SK-N-MC (cell line): ENCODE results near the gene C4B.
A peak's percentile ranks its signal among the peaks of the same experiment; 100 is the strongest.
"Not testable (repeated sequence)": the region's sequence is repeated elsewhere in the genome, so short reads cannot be mapped to it uniquely, and the experiment has no call there.

ENCODE experiments used
- DNase-seq: peaks from one replicate; pipeline ENCODE4 v3.0.0-alpha.2; 2011; ENCODE audit warnings: low read depth, low spot score
- H3K27ac ChIP-seq: fragments of 200-600 bp; sonication (generic); 2 replicates; pipeline ENCODE4 v1.5.1; 2016; ENCODE audit warnings: mixed run types
- H3K36me3 ChIP-seq: fragments of 200-600 bp; sonication (generic); 2 replicates; pipeline ENCODE4 v1.6.1; 2017; ENCODE audit warnings: antibody characterized with exemption, low read length, mixed read lengths; ENCODE audit not compliant: insufficient read depth
- H3K4me3 ChIP-seq: fragments of 200-600 bp; sonication (generic); 2 replicates; pipeline ENCODE4 v1.5.1; 2016
- H3K9ac ChIP-seq: fragments of 200-600 bp; sonication (generic); 2 replicates; pipeline ENCODE4 v1.8.0; 2017; ENCODE audit warnings: mixed run types, mixed read lengths; ENCODE audit not compliant: insufficient read length
- H3K9me3 ChIP-seq: fragments of 200-600 bp; sonication (generic); 2 replicates; pipeline ENCODE4 v1.6.1; 2017; ENCODE audit warnings: low read depth, mild to moderate bottlenecking, antibody characterized with exemption, low read length, moderate library complexity, mixed read lengths
- EZH2 ChIP-seq: fragments of 200-600 bp; sonication (generic); IDR thresholded peaks from one replicate; pipeline ENCODE4 v1.6.1; 2017; ENCODE audit warnings: antibody characterized with exemption
- FOXP2 ChIP-seq: optimal IDR thresholded peaks from 2 replicates; pipeline ENCODE3; 2011; ENCODE audit warnings: mild to moderate bottlenecking, moderate library complexity; ENCODE audit not compliant: insufficient read depth; ENCODE audit errors: extremely low read length, control extremely low read depth
- POLR2AphosphoS5 ChIP-seq: IDR thresholded peaks from 2 replicates; pipeline ENCODE4 v1.6.1; 2012; ENCODE audit warnings: mild to moderate bottlenecking, low read depth, low read length, borderline replicate concordance

Gene C4B

DNA sequence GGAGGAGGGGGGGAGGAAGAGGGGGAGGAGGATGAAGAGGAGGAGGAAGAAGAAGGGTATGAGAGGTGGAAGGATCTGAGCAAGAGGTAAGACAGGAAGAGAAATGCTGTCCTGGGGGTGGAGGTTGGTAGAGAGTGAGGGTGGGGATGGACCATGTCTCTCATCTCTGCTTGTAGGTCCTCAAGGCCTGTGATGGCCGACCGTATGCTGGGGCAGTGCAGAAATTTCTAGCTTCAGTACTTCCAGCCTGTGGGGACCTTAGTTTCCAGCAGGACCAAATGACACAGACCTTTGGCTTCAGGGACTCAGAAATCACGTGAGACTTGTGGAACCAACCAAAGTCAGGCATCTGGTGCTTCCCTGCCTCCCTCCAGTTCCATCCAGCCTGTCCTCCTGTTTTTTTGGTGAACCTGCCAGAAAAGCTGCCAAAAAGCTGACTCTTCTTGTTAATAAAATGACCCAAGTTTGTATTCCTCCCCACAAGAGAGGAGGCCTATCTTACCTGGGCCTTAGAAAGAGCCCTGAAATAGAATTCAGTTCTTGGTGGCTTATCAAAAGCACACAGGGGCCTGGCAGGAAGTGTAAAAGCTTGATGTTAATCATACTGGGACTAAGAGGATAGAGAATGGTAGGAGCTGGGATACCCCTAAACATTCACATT is 35.2 kb upstream of the C4B start:
- TF ChIP-seq EZH2 = no peak
- TF ChIP-seq POLR2AphosphoS5 = no peak
- no peak for TF ChIP-seq FOXP2
- no peak overlapping the region for H3K4me3 ChIP-seq
- H3K9me3 ChIP-seq = no peaks in the 10 kb centered on the region
- H3K27ac ChIP-seq = 0 out of 2 replicates have a peak overlapping the region, but pooled peaks have one; percentile 31
- no peak for DNase-seq
- no peak overlapping the region for H3K9ac ChIP-seq
- H3K36me3 ChIP-seq = no peaks in the 10 kb centered on the region

DNA sequence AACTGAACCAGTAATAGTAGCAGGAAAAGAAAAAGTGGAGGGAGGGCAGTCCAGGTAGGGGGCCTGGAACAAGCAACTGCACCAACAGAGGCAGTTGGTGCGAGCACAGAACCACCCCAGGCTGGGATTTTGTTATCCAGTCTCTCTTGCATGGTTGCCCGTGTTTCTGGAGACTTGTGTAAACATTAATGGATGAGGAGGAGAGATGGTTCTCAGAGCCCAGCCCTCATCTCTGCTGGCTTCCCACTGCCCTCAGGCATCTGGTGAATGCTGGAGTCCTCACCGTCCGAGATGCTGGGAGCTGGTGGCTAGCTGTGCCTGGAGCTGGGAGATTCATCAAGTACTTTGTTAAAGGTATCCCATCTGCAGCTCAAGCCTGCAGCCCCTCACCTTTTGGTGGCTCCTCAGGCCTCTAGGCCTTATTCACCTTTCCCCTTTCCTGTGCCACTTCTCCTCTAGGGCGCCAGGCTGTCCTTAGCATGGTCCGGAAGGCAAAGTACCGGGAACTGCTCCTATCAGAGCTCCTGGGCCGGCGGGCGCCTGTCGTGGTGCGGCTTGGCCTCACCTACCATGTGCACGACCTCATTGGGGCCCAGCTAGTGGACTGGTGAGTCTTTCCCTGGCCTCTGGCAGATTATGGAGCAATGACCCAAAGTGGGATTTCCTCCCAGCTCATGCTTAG is 34.3 kb upstream of the C4B start:
- H3K9ac ChIP-seq, H3K9me3 ChIP-seq, H3K27ac ChIP-seq, H3K36me3 ChIP-seq, H3K4me3 ChIP-seq, DNase-seq: not testable (repeated sequence)

DNA sequence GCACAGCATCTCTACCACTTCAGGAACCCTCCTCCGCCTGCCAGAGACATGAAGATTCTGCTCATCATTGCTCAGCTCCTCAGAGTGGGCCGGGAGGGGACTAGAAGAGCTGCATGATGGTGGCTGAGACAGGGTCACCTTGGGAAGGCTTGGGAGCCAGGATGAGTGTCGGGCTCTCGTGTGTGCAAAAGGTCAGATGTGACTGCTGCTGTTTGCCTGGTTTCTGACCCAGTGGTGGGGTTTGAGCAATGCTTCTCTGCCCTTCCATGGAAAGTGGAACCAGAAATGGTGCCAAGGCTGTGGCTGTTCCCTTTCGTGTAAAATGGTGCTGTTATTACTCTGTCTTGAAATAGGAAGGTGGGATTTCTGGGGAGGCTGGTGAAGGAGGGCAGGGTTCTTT is 33.6 kb upstream of the C4B start:
- not testable (repeated sequence) for H3K36me3 ChIP-seq, H3K9me3 ChIP-seq, H3K9ac ChIP-seq, DNase-seq, H3K4me3 ChIP-seq, H3K27ac ChIP-seq

DNA sequence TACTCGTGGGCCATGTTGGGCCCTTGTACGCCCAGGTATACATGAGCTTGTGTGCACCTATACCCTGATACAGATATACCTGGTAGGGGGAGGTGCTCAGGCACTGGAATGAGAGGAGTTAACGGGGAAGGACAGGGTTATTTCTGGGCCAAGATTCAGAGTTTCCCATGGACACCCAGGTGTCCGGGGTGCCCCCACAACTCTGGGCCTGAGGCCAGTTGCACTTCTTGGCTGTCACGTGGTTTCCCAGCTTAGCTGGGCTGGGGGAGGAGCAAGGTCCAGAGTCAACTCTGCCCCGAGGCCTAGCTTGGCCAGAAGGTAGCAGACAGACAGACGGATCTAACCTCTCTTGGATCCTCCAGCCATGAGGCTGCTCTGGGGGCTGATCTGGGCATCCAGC is 32.9 kb upstream of the C4B start, which contains the start of gene C4A:
Gene C4A, plus strand, starts transcription at position 314 of the 400 bp plus-strand sequence. Its CDS starts 51 bp downstream, at position 365.
- H3K4me3 ChIP-seq, H3K36me3 ChIP-seq, H3K9me3 ChIP-seq, H3K9ac ChIP-seq, H3K27ac ChIP-seq, DNase-seq: not testable (repeated sequence)

- not testable (repeated sequence) for H3K9ac ChIP-seq, DNase-seq, H3K36me3 ChIP-seq, H3K4me3 ChIP-seq, H3K27ac ChIP-seq, H3K9me3 ChIP-seq
Observed at GRCh38 chr6:31989363-31989762, 25.2 kb upstream of the C4B start.

DNA sequence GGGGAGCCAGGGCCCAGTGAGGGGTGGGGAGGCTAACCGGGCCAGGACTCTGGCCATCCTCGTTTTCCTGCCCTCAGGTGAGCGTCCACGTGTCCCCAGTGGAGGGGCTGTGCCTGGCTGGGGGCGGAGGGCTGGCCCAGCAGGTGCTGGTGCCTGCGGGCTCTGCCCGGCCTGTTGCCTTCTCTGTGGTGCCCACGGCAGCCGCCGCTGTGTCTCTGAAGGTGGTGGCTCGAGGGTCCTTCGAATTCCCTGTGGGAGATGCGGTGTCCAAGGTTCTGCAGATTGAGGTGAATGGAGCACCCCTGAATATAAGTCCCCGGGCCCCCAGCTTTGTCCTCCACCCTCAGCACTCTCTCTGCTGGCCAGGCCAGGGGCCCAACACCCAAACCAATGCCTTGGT is 20.2 kb upstream of the C4B start:
- H3K36me3 ChIP-seq, H3K27ac ChIP-seq, DNase-seq, H3K9ac ChIP-seq, H3K9me3 ChIP-seq, H3K4me3 ChIP-seq: not testable (repeated sequence)

- not testable (repeated sequence) for H3K4me3 ChIP-seq, H3K9ac ChIP-seq, DNase-seq, H3K9me3 ChIP-seq, H3K36me3 ChIP-seq, H3K27ac ChIP-seq
Observed at GRCh38 chr6:31996385-31996784, 18.2 kb upstream of the C4B start.

GRCh38 chr6:32002546-32003268 is 11.9 kb upstream of the C4B start:
- not testable (repeated sequence) for H3K27ac ChIP-seq, H3K36me3 ChIP-seq, H3K4me3 ChIP-seq, DNase-seq, H3K9me3 ChIP-seq, H3K9ac ChIP-seq

DNA sequence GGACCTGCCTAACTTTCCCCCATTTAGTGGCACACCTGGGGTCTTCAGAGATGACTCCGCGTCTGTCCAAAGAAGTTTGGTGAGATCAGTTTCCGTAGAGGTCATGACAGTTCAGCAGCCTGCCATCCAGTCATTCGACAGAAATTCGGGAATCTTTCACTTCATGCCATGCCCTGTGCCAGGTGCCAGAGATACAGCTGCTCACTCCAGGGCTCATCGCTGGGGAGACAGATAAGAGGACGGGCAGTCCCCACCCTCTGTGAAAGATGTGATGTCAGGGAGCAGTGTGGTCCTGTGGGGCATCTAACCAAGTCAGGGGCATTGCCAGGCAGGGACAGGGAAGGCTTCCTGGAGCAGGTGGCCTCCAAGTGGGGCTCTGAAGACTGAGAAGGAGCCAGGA is 11.3 kb upstream of the C4B start:
- not testable (repeated sequence) for H3K9ac ChIP-seq, H3K9me3 ChIP-seq, H3K36me3 ChIP-seq, H3K4me3 ChIP-seq, H3K27ac ChIP-seq, DNase-seq

DNA sequence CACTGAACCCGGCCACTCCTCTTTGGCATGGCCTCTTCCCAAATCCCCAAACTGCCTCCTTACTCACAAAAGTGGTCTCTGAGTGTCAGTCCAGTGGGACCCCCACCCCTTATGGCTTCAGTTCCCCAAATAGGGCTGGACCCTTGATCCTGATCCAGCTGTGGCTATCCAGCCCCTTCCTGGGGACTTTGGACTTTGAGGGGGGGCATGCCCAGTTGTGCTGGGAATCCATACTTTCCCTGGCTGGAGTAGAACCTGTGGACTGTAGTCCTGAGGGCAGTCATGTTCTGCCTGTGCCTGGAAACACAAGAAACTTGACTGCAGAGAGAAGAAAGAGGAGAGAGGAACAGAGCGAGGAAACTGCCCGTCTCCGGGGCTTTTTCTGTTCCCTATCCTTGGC is 10.2 kb upstream of the C4B start:
- H3K36me3 ChIP-seq, H3K27ac ChIP-seq, H3K9me3 ChIP-seq, H3K4me3 ChIP-seq, DNase-seq, H3K9ac ChIP-seq: not testable (repeated sequence)

GRCh38 chr6:32004864-32005537 is 9.6 kb upstream of the C4B start:
- H3K36me3 ChIP-seq, DNase-seq, H3K9ac ChIP-seq, H3K9me3 ChIP-seq, H3K27ac ChIP-seq, H3K4me3 ChIP-seq: not testable (repeated sequence)

DNA sequence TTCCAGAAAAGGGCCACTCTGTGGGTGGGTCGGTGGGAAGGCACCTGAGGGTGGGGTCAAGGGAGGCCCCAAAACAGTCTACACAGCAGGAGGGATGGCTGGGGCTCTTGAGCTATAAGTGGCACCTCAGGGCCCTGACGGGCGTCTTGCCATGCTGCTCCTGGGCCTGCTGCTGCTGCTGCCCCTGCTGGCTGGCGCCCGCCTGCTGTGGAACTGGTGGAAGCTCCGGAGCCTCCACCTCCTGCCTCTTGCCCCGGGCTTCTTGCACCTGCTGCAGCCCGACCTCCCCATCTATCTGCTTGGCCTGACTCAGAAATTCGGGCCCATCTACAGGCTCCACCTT is 9.1 kb upstream of the C4B start:
- not testable (repeated sequence) for H3K9ac ChIP-seq, H3K4me3 ChIP-seq, DNase-seq, H3K9me3 ChIP-seq, H3K27ac ChIP-seq, H3K36me3 ChIP-seq

DNA sequence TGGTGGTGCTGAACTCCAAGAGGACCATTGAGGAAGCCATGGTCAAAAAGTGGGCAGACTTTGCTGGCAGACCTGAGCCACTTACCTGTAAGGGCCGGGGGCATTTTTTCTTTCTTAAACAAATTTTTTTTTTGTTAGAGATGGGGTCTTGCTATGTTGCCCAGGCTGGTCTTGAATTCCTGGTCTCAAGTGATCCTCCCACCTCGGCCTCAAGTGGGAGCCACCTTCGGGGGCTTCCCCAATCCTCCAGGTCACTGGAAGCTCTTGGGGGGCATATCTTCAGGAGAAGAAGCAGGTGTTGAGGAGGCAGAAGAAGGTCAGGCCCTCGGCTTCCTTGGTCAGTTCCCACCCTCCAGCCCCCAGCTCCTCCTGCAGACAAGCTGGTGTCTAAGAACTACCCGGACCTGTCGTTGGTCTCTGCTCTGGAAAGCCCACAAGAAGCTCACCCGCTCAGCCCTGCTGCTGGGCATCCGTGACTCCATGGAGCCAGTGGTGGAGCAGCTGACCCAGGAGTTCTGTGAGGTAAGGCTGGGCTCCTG is 8.5 kb upstream of the C4B start:
- not testable (repeated sequence) for H3K9me3 ChIP-seq, H3K9ac ChIP-seq, H3K4me3 ChIP-seq, H3K36me3 ChIP-seq, H3K27ac ChIP-seq, DNase-seq
